Ecto neural progenitor cell (in vitro differentiated cells): Measurements from ENCODE around the gene IL13RA1.
"Not testable (repeated sequence)": the region's sequence is repeated elsewhere in the genome, so short reads cannot be mapped to it uniquely, and the experiment has no call there.

ENCODE experiments used
- DNase-seq: peaks from one replicate; pipeline ENCODE4 v3.0.0-alpha.2; 2018; ENCODE audit warnings: low spot score

The IL13RA1 gene

GRCh38 chrX:118780509-118780908 lies 53.1 kb downstream of the IL13RA1 start:
- no peak for DNase-seq

- DNase-seq: no peak
These were observed 53.5 kb downstream of the IL13RA1 start for GRCh38 chrX:118780911-118781310.

- no peak for DNase-seq
These were observed 68.3 kb downstream of the IL13RA1 start for GRCh38 chrX:118795528-118796280.

GRCh38 chrX:118802857-118803256 lies 75.5 kb downstream of the IL13RA1 start:
- no peak for DNase-seq

GRCh38 chrX:118807151-118808017 lies 80.0 kb downstream of the IL13RA1 start:
- peak; percentile 52 for DNase-seq

GRCh38 chrX:118817257-118817656 lies 89.9 kb downstream of the IL13RA1 start:
- not testable (repeated sequence) for DNase-seq

GRCh38 chrX:118823263-118824172 lies 96.1 kb downstream of the IL13RA1 start, which contains the start of gene ZCCHC12:
TSS of gene ZCCHC12 (plus strand) at chrX:118823824. CDS start at chrX:118825245, 1,421 bp downstream.
- DNase-seq: peak; percentile 83

GRCh38 chrX:118824173-118824730 lies 96.8 kb downstream of the IL13RA1 start:
- DNase-seq: no peak

GRCh38 chrX:118825227-118825626 lies 97.8 kb downstream of the IL13RA1 start:
- DNase-seq: no peak

GRCh38 chrX:118839334-118839958 lies 112.0 kb downstream of the IL13RA1 start:
- peak; percentile 87 for DNase-seq
